NCI-H146 treated with DMSO at 0.1 percent for 48 hours (cell line): ENCODE data around the gene NKD2.

Experiments used
- DNase-seq: peaks from one replicate; lab custom pipeline; 2025; ENCODE audit not compliant: unreplicated experiment; lab: John Stamatoyannopoulos, UW

The NKD2 gene

DNA sequence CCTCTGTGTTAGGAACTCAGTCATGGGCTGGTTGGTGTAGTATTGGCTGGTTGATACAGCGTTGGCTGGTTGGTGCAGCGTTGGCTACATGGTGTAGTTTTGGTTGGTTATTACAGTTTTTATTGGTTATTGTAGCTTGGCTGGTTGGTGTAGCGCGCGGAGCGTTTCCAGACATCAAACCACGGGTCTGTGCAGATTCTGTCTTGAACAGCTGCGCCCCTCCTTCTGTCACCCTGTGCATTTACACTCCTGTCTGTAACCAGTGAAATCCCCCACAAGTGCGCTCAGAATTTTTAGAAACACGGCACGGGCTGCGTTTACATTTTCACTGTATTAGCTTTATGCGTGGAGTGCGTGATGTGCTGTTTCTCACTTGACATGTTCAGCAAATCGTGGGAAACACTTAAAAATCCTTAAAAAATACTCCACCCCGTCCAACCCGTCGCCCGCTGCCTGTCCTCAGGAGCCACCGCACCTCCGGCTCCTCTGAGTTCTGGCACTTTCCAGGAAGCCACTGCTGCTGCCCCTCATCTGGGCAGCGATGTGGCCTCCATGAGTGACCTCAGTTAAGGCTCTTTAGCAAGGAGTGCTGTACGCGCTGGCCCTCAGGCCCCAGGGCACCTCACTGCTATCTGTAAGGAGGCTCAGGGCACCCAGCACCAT, 20.8 kb downstream of the NKD2 start:
- DNase-seq, result no peak

DNA sequence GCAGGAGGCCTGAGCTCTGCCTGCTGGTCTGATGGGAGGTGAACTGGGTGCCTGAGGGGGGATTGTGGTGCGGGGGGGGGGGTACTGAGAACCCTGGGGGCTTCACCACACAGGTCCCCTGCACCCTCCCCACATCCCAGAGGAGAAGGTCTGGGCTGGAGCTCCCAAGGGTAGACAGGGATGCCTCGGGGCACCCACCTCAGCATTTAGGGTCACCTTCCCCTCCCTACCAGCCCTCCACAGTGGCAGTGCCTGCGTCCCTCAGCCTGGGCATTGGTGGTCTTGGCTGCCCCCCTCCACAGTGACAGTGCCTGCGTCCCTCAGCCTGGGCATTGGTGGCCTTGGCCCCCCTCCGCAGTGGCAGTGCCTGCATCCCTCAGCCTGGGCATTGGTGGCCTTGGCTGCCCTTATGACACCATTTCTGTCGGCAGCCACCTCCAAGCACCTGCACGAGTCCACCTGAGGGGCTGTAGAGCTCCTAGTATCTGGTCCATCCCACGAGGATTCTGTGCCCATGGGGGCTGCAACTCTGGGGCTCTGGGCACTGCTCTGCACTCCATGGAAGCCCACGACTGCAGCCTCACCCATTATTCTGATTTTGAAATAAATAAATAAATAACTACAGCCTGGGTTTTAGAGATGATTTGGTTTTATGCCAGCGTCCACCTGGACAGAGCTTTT, 21.5 kb downstream of the NKD2 start:
- no peak for DNase-seq

DNA sequence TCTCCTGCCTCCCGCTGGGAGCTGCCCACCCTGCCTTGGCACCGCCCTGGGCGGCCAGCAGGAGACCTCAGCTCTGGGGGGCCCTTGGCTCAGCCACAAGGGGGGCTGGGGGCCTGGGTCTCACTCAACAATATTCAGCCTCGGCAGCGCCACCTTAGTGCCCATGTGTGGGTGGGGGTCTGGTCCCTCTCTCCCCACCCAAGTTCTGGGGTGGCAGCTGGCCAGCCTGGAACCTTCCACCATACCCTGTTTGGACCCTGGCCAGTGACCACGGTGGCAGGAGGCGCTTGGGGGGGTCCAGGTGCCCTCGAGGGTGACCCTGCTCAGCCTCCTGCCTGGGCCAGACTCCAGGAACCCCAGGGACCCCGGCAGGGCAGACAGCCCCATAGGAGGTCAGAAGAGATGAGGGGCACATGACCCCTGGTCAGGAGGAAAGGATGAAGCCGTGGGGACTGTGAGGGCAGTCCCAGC, 22.2 kb downstream of the NKD2 start:
- DNase-seq, result no peak

DNA sequence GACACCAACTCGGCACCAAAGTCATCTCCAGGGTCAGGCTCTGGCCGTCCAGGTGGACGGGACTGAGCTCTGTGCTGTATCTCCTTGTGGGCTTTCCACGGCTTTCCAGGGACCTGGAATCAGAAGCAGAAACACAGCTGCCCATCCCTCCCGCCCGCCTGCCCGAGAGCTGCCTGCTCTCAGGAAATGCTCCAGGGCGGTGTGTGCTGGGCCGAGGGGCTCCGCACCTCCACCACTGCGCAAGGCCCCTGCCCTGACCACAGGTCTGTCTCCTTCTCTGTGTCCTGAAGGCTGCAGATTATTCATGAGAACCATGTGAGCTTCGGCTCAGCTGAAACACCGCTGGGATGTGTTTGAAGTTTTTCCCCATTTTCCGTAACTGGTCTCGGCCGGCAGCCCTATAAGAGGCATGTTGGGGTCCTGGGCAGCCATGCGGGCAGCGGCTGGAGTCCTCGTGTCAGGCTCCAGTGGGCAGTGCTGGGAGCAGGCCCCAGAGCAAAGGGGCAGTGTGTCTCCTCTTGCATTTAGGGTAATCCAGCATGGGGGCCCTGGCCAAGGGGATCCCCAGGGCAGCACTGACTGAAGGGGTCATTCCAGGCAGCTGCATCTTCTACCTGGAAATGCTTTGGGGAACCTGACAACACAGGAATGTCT, 22.8 kb downstream of the NKD2 start:
- no peak for DNase-seq

DNA sequence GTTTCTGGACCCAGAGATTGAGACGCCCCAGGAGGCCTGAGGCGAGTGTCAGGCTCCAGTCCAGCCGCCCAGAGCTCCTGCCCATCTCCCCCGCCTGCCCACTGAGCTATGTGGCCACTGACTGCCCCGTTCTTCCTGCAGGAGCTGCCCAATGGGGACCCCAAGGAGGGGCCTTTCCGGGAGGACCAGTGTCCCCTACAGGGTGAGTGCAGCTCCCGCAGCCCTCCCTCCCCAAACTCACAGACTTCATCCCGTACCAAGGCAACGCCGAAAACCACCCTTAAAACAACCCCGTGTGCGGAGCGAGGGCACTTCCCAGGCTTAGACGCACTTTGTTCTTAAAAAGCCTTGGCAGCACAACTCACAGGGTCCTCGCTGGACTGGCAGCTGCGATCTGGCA, 23.4 kb downstream of the NKD2 start:
- no peak for DNase-seq

DNA sequence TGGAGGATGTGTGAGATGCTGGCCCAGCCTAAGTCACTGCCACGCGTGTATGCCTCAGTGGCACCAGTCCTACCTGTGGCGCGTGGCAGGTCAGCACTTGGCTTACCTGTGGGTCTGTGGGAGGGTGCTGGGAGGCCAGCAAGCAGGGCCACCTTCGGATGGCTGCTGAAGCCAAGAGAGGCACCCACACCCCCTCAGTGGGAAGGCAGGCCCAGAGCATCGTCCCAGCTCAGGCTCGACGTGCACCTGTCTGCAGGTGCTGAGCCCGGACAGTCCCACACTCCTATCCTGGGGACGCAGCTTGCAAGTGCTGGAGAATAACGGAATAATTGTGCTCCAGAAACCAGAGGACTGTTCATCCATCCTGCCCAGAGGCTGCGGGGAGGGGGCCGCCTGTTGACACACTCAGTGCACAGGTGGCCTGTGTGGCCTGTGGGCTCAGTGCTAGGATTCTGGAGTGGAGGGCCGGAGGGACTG, 24.0 kb downstream of the NKD2 start:
- no peak for DNase-seq

DNA sequence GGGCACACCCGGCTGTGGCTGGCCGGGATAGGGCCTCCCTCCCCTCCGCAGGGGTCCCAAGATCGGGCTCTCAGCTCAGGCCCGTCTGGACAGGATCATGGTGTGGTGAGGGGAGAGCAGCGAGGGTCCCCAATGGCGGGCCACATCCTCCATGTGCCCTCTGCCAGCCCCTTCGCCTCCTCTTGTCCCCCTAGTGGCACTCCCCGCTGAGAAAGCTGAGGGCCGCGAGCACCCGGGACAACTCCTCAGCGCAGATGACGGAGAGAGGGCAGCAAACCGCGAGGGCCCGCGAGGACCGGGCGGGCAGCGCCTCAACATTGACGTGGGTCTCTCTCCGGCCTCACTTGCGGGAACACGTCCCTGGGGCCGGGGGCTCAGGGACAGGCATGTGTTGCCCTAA, 24.6 kb downstream of the NKD2 start:
- no peak for DNase-seq

DNA sequence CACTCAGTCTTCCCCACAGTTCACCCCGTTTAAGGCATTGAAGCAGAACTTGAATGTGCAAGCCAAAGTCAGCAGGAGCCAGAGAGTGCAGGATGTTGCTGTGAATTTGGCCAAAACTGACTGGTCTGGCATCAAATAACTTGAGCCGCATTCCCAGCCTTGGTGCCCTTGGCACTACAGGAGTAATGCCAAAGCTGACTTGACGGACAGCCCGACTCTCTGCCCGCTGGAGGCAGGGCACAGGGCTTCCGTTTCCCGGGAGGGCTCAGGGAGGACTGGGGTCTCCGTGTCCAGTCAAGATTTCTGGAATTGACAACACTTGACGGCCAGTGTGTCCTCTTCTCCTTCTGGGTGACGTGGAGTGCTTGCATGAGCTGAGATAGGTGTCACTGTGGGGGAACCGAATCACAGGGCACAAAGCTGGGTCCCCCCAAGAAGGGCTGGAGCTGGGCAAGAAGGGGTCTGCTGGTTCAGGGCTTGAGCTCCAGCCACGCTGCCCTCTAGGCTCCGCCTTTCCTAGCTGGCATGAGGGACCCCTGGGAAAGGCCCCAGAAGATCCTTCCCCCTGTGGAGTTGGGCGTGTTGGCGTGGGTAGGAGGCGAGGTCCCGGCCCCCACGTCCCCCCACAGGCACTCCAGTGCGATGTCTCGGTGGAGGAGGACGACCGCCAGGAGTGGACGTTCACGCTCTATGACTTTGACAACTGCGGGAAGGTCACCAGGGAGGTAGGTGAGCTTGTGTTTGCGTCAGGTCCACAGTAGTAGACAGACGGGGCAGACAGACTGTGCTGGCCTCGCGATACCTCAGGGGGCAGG, 25.2 kb downstream of the NKD2 start:
- no peak for DNase-seq

DNA sequence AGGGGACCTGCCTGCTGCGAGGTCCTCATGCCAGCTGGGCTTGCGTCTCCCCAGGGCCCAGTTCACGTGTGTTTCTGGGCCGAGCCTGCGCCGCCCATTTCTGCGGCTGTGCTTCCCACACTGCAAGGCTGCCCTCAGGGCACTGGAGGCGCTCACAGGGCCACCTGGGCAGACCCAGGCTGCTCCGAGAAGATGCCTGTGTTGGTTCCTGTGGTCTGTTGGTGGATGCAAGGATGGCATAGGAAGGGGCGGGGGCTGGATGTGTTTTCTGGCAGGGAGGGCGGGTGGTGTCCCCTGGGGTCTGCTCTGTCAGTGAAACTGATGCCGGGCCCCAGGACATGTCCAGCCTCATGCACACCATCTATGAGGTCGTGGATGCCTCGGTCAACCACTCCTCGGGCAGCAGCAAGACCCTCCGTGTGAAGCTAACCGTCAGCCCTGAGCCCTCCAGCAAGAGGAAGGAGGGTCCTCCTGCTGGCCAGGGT, 25.9 kb downstream of the NKD2 start:
- DNase-seq, result no peak

DNA sequence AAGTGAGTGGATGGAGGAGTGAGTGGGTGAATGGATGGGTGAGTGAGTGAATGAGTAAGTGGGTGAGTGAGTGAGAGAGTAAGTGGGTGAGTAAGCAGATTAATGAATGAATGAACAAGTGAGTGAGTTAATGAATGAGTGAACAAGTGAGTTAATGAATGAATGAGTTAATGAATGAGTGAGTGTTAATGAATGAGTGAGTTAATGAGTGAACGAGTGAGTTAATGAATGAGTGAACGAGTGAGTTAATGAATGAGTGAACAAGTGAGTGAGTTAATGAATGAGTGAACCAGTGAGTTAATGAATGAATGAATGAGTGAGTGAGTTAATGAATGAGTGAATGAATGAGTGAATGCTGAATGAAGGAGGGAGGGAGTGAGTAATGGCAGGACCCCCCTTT, 26.4 kb downstream of the NKD2 start:
- no peak for DNase-seq

DNA sequence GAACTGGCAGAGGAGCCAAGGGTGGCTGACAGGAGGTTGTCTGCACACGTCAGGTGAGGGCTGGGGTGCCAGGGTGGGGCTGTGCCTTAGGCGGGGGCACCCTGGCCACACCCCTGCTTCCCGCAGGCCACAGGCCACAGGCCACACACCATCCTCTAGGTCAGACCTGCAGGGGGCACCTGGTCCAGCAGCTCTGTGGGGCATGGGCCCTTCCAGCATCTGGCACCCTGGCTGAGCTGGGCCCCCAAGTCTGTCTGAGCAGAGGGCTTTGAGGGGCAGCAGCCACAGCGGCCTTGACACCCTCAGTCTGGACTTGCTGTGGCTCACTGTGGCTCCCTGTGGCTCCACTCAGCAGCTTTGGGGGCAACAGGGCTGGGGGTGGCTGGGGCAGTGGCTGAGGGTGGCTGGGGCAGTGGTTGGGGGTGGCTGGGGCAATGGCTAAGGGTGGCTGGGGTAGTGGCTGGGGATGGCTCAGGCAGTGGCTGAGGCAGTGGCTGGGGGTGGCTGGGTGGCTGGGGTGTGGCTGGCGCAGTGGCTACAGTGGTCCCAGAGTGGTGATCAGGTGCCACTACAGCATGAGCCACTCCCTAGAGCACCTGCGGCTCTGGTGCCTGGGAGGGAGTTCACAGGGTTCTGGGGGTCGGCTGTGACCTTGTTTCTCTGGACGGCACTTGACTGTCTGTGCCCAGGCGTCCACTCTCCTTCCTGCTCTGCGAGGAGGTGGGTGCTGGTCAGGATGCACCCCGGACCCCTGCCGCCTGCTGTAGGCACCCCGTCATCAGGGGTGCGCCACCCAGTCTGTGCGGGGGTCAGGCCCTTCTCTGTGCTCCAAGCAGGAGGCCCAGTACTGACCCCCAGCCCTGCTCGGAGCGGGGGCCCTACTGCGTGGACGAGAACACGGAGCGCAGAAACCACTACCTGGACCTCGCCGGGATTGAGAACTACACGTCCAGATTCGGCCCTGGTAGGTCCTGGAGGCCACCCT, 27.1 kb downstream of the NKD2 start:
- DNase-seq, result no peak

DNA sequence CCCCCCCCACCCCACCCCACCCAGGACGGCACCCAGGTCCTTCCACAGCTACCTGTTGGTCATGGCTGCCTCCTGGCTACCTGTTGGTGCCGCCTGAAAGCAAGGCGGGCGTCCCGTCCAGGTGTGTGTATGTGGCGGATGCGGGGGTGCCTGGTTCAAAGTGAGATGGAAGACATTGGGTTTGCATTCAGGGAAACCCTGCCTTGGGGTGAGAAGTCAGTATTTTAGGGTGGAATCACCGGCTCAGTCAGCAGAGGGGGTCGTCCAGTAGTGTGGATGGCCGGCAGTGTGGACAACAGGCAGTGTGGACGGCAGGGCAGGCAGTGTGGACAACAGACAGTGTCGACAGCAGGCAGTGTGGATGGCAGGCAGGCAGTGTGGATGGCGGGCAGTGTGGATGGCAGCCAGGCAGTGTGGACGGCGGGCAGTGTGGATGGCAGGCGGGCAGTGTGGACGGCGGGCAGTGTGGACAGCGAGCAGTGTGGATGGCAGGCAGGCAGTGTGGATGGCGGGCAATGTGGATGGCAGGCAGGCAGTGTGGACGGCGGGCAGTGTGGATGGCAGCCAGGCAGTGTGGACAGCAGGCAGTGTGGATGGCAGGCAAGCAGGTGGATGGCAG, 28.0 kb downstream of the NKD2 start:
- no peak for DNase-seq

DNA sequence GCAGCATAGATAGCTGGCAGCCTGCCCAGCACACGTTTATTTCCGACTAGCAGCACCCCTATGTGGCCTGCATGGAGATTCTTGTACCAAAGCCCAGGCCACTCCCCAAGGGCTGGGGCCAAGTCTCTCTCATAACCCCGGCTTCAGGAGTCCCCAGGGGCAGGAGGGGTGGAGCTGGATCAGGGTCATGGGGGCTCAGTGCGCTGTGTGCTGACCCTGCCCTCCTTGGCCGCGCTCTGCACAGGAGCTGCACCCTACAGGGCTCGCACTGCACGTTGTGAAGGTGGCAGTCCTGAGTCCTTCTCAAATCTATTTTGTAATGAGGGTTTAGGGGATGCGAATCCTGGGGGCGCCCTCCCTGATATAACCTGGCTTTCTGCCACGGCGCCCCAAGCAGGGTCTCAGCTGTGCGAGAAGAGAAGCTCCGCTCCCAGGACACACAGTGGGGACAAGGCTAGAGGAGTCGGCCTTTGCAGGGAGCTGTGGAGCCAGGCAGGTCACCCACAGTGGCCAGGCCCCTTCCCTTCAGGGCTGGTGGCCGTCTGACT, 28.6 kb downstream of the NKD2 start:
- no peak for DNase-seq

DNA sequence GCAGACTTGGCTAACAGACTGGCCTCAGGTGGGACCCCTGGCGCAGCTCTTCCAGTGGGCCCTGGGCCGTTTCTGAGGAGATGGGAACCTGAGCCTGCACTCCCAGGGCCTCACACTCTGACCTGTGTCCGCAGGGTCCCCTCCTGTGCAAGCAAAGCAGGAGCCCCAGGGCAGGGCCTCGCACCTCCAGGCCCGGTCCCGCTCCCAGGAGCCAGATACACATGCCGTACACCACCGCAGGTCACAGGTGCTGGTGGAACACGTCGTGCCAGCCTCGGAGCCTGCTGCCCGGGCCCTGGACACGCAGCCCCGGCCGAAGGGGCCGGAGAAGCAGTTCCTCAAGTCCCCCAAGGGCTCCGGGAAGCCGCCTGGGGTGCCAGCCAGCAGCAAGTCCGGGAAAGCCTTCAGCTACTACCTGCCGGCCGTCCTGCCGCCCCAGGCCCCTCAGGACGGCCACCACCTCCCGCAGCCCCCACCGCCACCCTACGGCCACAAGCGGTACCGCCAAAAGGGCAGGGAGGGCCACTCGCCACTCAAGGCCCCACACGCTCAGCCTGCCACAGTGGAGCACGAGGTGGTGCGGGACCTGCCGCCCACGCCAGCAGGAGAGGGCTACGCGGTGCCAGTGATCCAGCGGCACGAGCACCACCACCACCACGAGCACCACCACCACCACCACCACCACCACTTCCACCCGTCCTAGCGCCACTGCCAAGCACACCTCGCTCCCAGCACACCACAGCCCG, 29.2 kb downstream of the NKD2 start:
- DNase-seq, result no peak

DNA sequence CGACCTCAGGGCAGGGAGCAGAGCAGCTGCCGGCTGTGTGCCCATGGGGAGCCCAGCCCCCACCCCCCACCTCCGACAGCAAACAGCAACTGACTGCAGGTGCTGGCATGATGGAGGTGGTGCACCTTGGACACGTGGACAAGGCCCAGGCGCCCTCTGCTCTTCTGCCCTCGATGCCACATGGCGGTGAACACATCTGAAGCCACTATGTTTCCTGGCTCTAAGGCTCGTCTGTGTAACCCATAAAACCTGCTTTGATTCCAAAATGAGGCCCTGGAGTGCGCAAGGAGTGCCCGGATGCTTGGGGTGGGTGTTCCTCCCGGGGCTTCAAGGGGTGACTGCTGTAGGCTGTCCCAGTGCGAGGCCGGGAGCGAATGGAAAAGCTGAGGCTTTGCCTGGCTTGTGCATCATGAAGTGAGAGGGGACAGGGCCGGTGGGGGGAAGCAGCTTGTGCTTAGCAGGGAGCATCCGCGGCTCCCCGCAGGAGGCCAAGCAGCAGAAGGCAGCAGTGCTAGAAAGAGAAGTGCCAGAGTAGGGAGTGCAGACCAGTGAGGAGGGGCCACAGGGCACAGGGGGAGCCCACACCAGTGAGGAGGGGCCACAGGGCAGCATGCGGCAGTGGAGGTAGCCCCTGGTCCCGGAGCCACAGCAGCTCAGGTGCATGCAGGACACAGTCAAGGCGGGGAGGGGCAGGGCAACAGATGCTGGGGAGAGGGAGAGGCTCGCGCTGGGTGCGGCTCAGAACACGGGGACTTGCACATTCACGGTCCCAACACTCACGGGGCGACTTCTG, 30.0 kb downstream of the NKD2 start:
- no peak for DNase-seq

DNA sequence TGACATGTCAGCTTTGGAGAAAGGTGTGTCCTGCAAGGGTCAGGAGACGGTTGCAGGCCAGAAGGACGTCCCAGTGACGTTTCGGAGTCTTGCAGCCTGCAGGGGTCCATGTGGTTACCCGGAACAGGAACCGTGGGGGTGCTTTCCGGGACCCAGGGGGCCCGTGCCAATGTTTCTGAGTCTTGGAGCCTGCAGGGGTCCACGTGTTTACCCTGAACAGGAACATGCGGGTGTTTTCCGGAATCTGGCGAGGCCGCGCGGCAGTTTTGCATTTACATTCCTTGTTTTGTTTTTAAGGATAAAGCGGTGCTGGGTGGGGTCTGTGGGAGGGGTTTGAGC, 30.6 kb downstream of the NKD2 start:
- no peak for DNase-seq

DNA sequence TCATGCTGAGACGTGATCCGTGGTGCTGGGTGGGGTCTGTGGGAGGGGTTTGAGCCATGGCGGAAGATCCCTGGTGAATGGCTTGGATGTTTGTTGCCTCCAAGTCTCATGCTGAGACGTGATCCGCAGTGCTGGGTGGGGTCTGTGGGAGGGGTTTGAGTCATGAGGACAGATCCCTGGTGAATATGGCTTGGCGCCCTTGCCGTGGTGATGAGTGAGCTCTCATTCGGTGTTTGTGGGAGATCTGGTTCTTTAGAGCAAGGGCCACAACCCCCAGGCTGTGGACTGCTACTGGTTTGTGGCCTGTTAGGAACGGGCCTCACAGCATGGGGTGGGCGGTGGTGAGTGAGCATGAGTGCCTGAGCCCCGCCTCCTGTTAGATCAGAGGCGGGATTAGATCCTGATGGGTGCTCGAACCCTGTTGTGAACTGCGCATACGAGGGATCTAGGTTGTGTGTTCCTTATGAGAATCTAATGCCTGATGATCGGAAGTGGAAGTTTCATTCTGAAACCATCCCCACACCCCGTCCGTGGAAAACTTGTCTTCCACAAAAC, 31.2 kb downstream of the NKD2 start:
- DNase-seq, result no peak

DNA sequence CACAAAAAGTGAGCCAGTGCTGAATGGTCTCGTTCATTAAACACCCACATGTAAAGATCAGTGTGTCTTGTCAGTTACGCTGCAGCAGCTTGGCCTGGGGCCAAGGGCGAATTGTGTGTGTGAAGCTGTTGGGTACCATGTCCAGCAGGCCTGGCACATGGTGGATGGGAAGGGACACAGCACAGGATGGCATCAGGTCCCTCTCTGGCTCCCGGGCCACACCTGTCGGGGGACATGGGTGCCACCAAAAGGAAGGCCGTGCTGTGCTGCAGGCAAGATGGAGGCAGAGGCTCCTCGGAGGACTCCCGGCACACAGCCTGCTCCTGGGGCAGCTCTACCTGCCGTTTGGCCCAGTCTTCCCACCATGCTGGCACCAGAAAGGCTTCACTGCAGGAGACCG, 32.0 kb downstream of the NKD2 start:
- DNase-seq, result no peak
